Right cardiac atrium (tissue), 5 donors: ENCODE data around the gene ISG15. TPM values are rescaled to one million over a fixed set of nuclear protein-coding genes. Genes with fewer than 3 reads are reported as not detected.
"Not testable (repeated sequence)": the region's sequence is repeated elsewhere in the genome, so short reads cannot be mapped to it uniquely, and the experiment has no call there.

ENCODE experiments used
- ATAC-seq, 2 donors: fragments of 200-7000 bp; cut with Tn5 transposase; one replicate each; pipeline versions ENCODE4 v1.8.0 to v1.9.1; 2020; ENCODE audit warnings: moderate library complexity in 2 of 2, mild to moderate bottlenecking in 1 of 2
- DNase-seq, 3 donors: peaks; one replicate each; pipeline ENCODE4 v3.0.0-alpha.2; 2020
- H3K27ac ChIP-seq: one replicate; pipeline ENCODE4 v1.5.1; 2013; ENCODE audit warnings: mild to moderate bottlenecking, low read length, control low read depth, moderate library complexity
- H3K27me3 ChIP-seq: one replicate; pipeline ENCODE4 v1.6.1; 2013; ENCODE audit not compliant: control insufficient read depth, insufficient read depth
- H3K4me1 ChIP-seq: one replicate; pipeline ENCODE4 v1.6.1; 2013; ENCODE audit warnings: low read length; ENCODE audit not compliant: control insufficient read depth, insufficient read depth
- H3K4me3 ChIP-seq: one replicate; pipeline ENCODE4 v1.5.1; 2013; ENCODE audit warnings: low read length, control low read depth
- H3K9me3 ChIP-seq: one replicate; pipeline ENCODE4 v1.6.1; 2013; ENCODE audit warnings: low read length; ENCODE audit not compliant: control insufficient read depth
- WGBS: extraction: QIAGEN DNeasy Blood & Tissue Kit; methylation state at CpG from one replicate; pipeline ENCODE4 v1.1.7; 2013; 5-methylcytosine and 5-hydroxymethylcytosine counted together
- intact Hi-C, 4 donors: fragments of 100-400 bp; cut with DNase I; formaldehyde crosslinking; loops; one replicate each; pipeline versions ENCODE4 v1.11.0 to v1.14.0; 2022 to 2023
- polyA plus RNA-seq: library from polyadenylated mRNA; stranded (reverse); fragments of 200-250 nt; gene quantifications from one replicate; pipeline ENCODE4 v1.2.3, GENCODE V29; 2013
- total RNA-seq, 4 donors: library from RNA; stranded (reverse); fragmentation: NEBNext Ultra II Directional; extraction: Animal tissue kit (Norgen Biotek cat#: 25700); gene quantifications; one replicate each; pipeline ENCODE4 v1.2.1, GENCODE V29; 2021
- donor health status: healthy with polysubstance abuse.
- donor health status: DM: no; HTN: yes; CAD: no.
- donor health status: DM: no; HTN: no; CAD: no.
- donor health status: DM: no; HTN: yes; CAD: no; lungs with severe emphysema.
- donor health status: DM: yes; HTN: yes; CAD: no.

ISG15 gene
- total and polyA plus RNA-seq, 5 donors = 16.1 to 65.5 (median 24.8) TPM

DNA sequence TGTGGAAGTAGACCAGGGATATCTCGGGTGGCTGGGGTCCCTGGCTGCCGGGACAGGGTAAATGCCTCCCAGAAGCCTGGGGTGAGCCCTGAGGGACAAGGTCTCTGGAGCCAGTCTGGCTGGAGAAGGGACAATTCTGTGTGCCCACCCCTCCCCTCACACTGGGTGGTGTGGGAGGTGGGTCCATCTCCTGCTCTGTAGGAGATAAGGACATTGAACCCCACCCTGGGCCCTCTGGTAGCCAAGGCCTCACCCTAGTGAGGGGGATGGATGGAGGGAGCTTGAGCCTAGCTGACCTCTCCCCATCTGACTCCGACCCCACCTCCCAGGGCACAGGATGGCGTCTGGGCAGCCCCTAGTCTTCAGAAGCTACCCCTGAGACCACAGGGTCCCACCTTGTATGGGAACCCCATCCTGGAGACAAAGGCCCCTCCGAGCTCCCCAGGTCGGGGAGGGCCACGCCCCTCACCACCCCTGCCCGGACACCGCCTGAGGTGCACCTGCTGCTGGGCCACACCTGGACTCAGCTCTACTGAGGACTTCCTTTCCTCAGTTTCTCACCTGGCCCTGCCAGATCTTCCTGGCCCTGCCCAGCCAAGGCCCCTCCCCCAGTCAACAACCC, 11.0 kb downstream of the ISG15 start:
- Histone ChIP-seq H3K27ac (no peak overlapping the region), H3K4me1 (no peaks in the 10 kb centered on the region)
- 92% methylated on average over 9 of the region's 9 CpGs for WGBS

DNA sequence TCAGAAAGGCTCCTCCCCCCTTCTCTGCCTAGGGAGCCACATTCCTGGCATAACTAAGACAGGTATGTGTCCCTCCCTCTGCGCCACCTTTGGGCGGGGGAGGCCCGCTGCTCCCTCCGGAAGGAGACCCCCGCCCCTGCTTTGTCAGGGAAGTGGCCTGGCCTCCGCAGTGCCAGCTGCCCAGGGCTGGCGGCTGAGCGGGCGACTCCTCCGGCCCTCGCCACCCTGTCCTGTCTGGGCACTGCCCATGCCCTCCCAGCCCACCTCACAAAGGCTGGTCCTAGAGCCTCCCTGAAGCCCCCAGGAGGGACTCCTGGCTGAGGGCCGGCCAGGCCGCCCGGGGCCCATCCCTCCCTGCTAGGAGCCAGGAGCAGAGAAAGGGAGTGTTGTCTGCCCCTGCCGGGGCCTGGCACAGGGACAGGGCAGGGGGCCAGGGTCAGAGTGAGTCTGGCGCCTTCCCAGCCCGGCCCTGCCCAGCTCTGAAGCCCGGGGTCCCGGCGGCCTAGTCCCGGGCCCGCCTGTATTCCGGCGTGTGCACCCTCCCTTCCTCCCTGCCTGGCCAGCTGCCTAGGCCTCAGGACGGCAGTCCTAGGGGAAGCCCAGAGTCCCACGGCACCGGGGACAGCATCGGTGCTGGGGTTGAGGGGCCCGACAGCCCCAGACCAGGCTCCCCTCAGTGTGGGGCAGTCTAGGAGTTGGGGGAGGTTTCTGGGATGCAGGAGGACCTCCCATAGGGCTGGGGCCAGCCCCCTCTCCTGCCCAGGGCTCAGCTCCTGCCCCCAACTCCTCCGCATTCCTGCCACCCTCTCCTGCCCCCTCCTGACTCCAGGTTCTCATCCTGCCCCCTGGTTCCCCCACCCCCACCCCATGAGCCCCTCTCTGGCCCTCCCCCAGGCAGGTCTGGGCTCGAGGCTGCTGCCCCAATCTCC, 11.7 kb downstream of the ISG15 start:
- WGBS = 47% methylated on average over 31 of the region's 31 CpGs
- ATAC-seq (peak; percentile 29 to 61), DNase-seq (peak in 1 of 3 donors; percentile 65)
- Histone ChIP-seq H3K4me1 (no peaks in the 10 kb centered on the region), H3K9me3 (no peaks in the 10 kb centered on the region), H3K27ac (no peak overlapping the region), H3K4me3 (no peak overlapping the region), H3K27me3 (no peaks in the 10 kb centered on the region)
- intact Hi-C loops = no loop called here

More for the DNA sequence above, 11.0 kb downstream of the ISG15 start:
- DNase-seq (peak in 1 of 3 donors; percentile 58), ATAC-seq (no peak)
- no peaks in the 10 kb centered on the region for H3K9me3 ChIP-seq
- intact Hi-C loops = no loop called here
- H3K27me3 ChIP-seq = no peaks in the 10 kb centered on the region
- no peak overlapping the region for H3K4me3 ChIP-seq

DNA sequence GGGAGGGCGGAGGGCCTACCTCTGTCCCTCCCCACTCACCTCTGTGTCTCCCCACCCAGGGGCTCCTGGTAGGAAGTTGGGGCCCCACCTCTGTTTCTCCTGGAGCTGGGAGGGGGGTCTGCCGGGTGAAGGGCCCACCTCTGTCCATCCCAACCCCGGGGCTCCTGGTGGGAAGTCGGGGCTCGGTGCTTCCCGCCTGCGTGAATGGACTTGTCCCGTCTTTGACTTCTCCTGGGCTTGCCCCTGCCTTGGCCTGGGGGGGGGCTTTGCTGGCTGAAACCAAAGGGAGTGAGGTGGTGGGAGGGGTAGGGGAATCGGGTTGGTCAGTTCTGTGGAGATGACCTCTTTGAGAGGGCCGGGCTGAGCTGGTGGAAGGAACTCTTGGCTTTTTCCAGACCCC, 12.4 kb downstream of the ISG15 start:
- Histone ChIP-seq H3K27ac (no peak overlapping the region), H3K27me3 (no peaks in the 10 kb centered on the region), H3K9me3 (no peaks in the 10 kb centered on the region), H3K4me1 (no peaks in the 10 kb centered on the region), H3K4me3 (no peak overlapping the region)
- 82% methylated on average over 10 of the region's 10 CpGs for WGBS
- peak in 1 of 2 donors; percentile 68 for ATAC-seq
- no peak for DNase-seq
- intact Hi-C loops = no loop called here

DNA sequence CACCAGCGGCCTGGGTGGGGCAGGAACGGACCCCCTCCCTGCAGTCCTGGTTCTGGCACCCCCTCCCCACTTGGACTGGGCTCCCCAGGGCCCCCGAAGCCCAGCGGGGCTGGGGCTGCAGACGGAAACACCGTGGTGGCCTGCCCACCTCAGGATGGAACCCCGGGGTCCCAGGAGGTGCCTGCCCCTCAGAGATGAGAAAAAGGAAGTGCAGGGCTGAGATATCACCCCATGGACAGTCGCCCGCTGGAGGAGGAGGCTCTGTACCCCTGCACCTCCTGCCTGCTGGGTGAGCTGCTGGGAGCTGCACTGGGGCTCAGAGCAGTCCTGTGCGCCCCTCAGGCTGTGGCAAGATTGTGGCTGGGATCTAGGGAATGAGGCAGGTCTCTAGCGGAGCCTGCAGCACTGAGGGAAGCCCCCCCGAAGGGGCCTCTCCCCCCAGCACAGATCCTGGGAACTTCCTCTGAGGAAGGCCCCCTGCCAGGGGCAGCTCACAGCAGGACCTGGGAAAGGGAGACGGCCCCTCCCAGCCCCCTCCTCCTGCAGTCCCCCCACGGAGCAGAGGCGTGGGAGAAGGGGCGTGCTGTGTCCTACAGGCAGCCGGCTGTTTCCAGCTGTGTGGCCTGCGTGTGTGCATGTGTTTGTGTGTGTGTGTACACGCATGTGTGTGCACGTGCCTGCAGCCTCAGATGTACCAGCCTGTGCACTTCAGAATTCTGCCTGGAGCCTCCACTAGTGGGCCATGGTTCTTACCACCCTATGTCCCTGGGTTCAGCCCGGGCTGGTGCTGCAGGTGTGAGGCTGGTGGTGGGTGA, 13.5 kb downstream of the ISG15 start:
- H3K27ac ChIP-seq = no peak overlapping the region
- H3K4me3 ChIP-seq = no peak overlapping the region
- intact Hi-C loops = no loop called here
- H3K4me1 ChIP-seq = no peaks in the 10 kb centered on the region
- no peaks in the 10 kb centered on the region for H3K9me3 ChIP-seq
- DNase-seq (no peak), ATAC-seq (no peak)
- H3K27me3 ChIP-seq = no peaks in the 10 kb centered on the region
- 65% methylated on average over 21 of the region's 21 CpGs for WGBS

DNA sequence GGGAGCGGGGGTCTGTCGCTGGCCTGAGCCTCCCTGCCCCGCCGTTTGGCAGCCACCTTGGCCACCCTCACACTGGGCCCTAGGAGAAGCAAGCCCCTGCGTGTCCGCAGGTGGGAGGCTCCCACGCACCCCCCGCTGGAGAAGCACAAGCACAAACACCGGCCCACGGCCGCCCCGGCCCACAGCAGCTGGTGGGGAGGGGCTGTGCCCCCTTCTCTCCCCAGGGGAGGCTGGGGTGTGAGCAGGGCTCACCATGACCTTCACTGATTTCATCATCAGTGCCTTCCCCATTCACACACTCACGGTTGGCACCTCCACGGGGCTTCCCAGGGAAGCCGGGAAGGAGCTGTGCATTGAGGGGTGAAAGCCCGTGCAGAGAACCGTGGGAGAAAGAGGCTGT, 14.5 kb downstream of the ISG15 start:
- DNase-seq (no peak), ATAC-seq (no peak)
- 86% methylated on average over 17 of the region's 17 CpGs for WGBS
- H3K9me3 ChIP-seq = no peaks in the 10 kb centered on the region
- no peak overlapping the region for H3K4me3 ChIP-seq
- H3K4me1 ChIP-seq = no peaks in the 10 kb centered on the region
- no peaks in the 10 kb centered on the region for H3K27me3 ChIP-seq
- no peak overlapping the region for H3K27ac ChIP-seq
- intact Hi-C loops = no loop called here

DNA sequence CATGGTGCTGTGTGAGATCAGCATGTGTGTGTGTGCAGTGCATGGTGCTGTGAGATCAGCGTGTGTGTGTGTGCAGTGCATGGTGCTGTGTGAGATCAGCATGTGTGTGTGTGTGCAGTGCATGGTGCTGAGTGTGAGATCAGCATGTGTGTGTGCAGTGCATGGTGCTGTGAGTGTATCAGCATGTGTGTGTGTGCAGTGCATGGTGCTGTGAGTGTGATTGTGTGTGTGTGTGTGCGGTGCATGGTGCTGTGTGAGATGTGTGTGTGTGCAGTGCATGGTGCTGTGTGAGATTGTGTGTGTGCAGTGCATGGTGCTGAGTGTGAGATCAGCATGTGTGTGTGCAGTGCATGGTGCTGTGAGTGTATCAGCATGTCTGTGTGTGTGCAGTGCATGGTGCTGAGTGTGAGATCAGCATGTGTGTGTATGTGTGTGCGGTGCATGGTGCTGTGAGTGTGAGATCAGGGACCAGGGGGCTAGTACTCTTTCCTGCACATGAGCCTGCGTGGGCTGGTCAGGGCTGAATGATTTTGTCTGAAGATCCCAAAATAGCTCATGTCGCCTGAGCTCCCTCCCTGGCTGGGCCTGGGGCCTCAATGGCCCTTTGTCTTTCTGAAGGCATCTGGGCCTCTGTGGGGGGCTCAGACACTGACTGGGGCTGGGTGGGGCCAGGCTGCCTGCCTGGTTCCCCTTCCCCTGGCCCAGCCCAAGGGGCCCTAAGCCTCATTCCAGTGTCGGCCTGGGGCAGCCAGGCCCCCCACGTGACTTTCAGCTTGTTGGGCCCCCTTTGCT, 17.8 kb downstream of the ISG15 start:
- H3K4me1 ChIP-seq, H3K4me3 ChIP-seq, DNase-seq, intact Hi-C loops, H3K27ac ChIP-seq, ATAC-seq, H3K9me3 ChIP-seq, H3K27me3 ChIP-seq: not testable (repeated sequence)
- 68% methylated on average over 7 of the region's 7 CpGs for WGBS

DNA sequence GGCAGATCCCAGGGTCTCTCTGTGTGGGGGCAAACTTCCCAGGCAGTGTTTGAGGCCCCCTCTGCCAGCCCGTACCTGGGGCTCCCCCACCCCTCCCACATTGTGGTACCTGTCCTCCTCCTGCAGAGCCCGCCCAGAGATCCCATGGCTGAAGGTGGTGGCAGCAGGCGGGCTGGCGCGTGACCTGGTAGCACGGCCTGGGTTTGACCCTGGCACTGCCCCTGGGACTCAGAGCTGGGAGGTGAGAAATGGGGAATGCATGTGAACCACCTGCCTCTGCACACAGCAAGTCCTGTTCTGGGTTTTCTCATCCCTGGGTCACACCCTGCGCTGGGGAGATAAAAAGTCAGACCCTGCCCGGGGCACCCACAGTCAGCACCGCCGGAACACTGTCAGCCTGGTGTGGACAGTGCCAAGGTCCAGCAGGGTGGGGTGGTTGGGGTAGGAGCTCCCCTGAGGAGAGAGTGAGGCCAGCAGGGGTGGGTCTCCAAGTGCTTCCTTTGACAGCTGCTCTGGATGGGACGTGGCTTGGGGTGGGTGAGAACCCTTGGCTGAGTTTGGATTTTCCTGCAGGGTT, 18.4 kb downstream of the ISG15 start:
- intact Hi-C loops = no loop called here
- no peak for DNase-seq

DNA sequence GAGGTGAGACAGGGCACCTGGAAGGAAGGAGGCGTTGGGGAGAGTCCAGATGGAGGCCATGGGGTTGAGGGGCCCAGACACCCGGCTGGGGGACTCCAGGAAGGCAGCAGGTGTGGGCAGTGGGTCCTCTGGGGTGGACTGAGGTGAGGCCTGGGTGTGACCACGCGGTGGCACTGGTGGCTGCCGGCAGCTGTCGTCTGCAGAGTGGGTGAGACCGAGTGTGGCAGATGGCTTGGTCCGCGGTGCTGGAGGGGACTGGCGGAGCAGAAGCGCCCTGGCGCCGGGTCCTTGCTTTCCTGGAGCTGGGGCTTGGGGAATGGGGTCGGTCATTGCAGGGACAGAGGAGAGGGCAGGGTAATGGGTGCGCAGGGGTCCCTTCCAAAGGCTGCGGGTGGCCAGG, 19.1 kb downstream of the ISG15 start:
- ATAC-seq (peak; percentile 58 to 64), DNase-seq (peak in 1 of 3 donors; percentile 59)
- H3K4me1 ChIP-seq = no peaks in the 10 kb centered on the region
- intact Hi-C loops = no loop called here
- 27% methylated on average over 16 of the region's 16 CpGs for WGBS
- H3K9me3 ChIP-seq = no peaks in the 10 kb centered on the region
- peak overlapping the region; percentile 46 for H3K4me3 ChIP-seq
- H3K27ac ChIP-seq = no peak overlapping the region
- H3K27me3 ChIP-seq = no peaks in the 10 kb centered on the region

More for the DNA sequence above, 18.4 kb downstream of the ISG15 start:
- Histone ChIP-seq H3K4me3 (no peak overlapping the region), H3K27ac (no peak overlapping the region), H3K9me3 (no peaks in the 10 kb centered on the region), H3K27me3 (no peaks in the 10 kb centered on the region), H3K4me1 (no peaks in the 10 kb centered on the region)
- 80% methylated on average over 11 of the region's 11 CpGs for WGBS
- ATAC-seq = peak in 1 of 2 donors; percentile 18

DNA sequence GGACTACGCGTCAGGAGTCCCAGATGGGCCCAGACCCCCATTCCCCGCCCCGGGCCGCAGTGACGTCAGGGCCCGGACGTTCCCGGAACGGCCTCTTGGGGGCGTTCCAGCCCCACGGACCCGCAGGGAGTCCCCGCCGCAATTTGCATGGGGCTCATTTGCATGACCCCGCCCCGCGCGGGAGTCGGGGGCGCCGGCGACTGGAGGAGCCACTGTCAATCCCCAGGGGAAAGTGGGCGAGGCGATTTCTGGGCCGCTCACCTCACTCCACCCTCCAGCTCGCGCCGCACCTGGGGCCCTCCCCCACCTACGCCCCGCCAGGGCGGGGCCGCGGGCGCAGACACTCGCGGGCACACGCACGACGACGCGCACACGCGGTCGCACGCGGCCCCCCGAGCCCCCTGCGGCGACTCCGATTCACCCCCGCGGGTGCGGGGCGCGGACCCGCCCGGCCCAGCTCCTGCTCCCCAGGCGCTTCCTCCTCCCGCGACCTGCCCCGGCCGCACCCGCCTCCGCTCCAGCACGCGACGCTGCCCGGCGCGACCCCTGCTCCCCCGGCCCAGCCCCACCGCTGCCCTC, 19.8 kb downstream of the ISG15 start:
- ATAC-seq = peak; percentile 76 to 79
- no peaks in the 10 kb centered on the region for H3K4me1 ChIP-seq
- DNase-seq = peak; percentile 78 to 91 (median 89)
- H3K27me3 ChIP-seq = no peaks in the 10 kb centered on the region
- peak overlapping the region; percentile 46 for H3K4me3 ChIP-seq
- H3K27ac ChIP-seq = no peak overlapping the region
- H3K9me3 ChIP-seq = no peaks in the 10 kb centered on the region
- intact Hi-C loops = no loop called here
- WGBS = 9% methylated on average over 73 of the region's 73 CpGs
